Measurements from ENCODE around the gene VPS26A. TPM values are rescaled to one million over a fixed set of nuclear protein-coding genes. Genes with fewer than 3 reads are reported as not detected.

Gene VPS26A
- total and polyA plus RNA-seq, 8 donors, result 22.6 to 69.6 (median 34.0) TPM

- H3K9me3 ChIP-seq, result no peaks in the 10 kb centered on the region
- no peak for DNase-seq
- WGBS, 5 donors, result 46 to 54% (median 50%) methylated on average over 8 of the region's 8 CpGs
- peak overlapping the region in 3 of 4 donors; percentile 35 to 40 (median 35) for H3K4me3 ChIP-seq
- peaks cover 0 to 17% (median 4%) of the 10 kb centered on the region in 4 donors for H3K4me1 ChIP-seq
- no peak for TF ChIP-seq POLR2AphosphoS5 (IDR thresholded peaks at IDR 0.05)
- H3K36me3 ChIP-seq, result no peaks in the 10 kb centered on the region
- H3K27me3 ChIP-seq, result no peaks in the 10 kb centered on the region
- intact Hi-C loops (cut with DNase I; ENCODE audit: low total_unique reads), result no loop called here
- H3K27ac ChIP-seq, result peak overlapping the region; percentile 37 to 94 (median 83)
These were observed 32.8 kb upstream of the VPS26A start for GRCh38 chr10:69091143-69091651.

- TF ChIP-seq POLR2AphosphoS5 (IDR thresholded peaks at IDR 0.05) (peak in 2 of 3 donors; percentile 6 to 75), POLR2A (IDR thresholded peaks at IDR 0.05) (no peak), CTCF (IDR thresholded peaks at IDR 0.05) (peak in 5 of 7 experiments; percentile 56 to 83 (median 78)), EP300 (IDR thresholded peaks at IDR 0.05) (no peak)
- peak overlapping the region in 3 of 5 donors; percentile 37 to 48 (median 39) for H3K27ac ChIP-seq
- H3K36me3 ChIP-seq, result peaks cover 0 to 8% (median 3%) of the 10 kb centered on the region in 4 donors
- DNase-seq, result peak; percentile 88 to 93
- peaks cover 0 to 15% (median 4%) of the 10 kb centered on the region in 4 donors for H3K4me1 ChIP-seq
- peak overlapping the region in 2 of 4 donors; percentile 15 to 35 for H3K4me3 ChIP-seq
- H3K27me3 ChIP-seq, result no peaks in the 10 kb centered on the region
- intact Hi-C loops (cut with DNase I; ENCODE audit: low total_unique reads), result no loop called here
- WGBS, 5 donors, result 46 to 52% (median 47%) methylated on average over 17 of the region's 17 CpGs
- H3K9me3 ChIP-seq, result no peaks in the 10 kb centered on the region
These were observed 30.8 kb upstream of the VPS26A start for GRCh38 chr10:69092959-69093850.

GRCh38 chr10:69093933-69094332 is 30.0 kb upstream of the VPS26A start:
- no peaks in the 10 kb centered on the region for H3K27me3 ChIP-seq
- TF ChIP-seq POLR2AphosphoS5 (IDR thresholded peaks at IDR 0.05) (no peak), EP300 (IDR thresholded peaks at IDR 0.05) (no peak), POLR2A (IDR thresholded peaks at IDR 0.05) (no peak), CTCF (IDR thresholded peaks at IDR 0.05) (no peak)
- peak in 1 of 2 donors; percentile 28 for DNase-seq
- no peaks in the 10 kb centered on the region for H3K9me3 ChIP-seq
- peak overlapping the region in 1 of 5 donors; percentile 16 for H3K27ac ChIP-seq
- peaks cover 0 to 15% (median 4%) of the 10 kb centered on the region in 4 donors for H3K4me1 ChIP-seq
- intact Hi-C loops (cut with DNase I; ENCODE audit: low total_unique reads), result no loop called here
- H3K4me3 ChIP-seq, result peak overlapping the region in 1 of 4 donors; percentile 35
- WGBS, 5 donors, result 80 to 90% (median 85%) methylated on average over 1 of the region's 1 CpG
- H3K36me3 ChIP-seq, result peaks cover 0 to 14% (median 5%) of the 10 kb centered on the region in 4 donors

- no peak overlapping the region for H3K4me3 ChIP-seq
- H3K27me3 ChIP-seq, result no peaks in the 10 kb centered on the region
- no peak for DNase-seq
- peaks cover 0 to 29% (median 12%) of the 10 kb centered on the region in 4 donors for H3K36me3 ChIP-seq
- H3K4me1 ChIP-seq, result peaks cover 0 to 31% (median 4%) of the 10 kb centered on the region in 4 donors
- no peaks in the 10 kb centered on the region for H3K9me3 ChIP-seq
- intact Hi-C loops (cut with DNase I; ENCODE audit: low total_unique reads), result no loop called here
- no peak overlapping the region for H3K27ac ChIP-seq
- TF ChIP-seq EP300 (IDR thresholded peaks at IDR 0.05), result no peak
- TF ChIP-seq POLR2AphosphoS5 (IDR thresholded peaks at IDR 0.05), result no peak
- no peak for TF ChIP-seq POLR2A (IDR thresholded peaks at IDR 0.05)
- no peak for TF ChIP-seq CTCF (IDR thresholded peaks at IDR 0.05)
- 53 to 75% (median 68%) methylated on average over 2 of the region's 2 CpGs for WGBS, 5 donors
These were observed 27.9 kb upstream of the VPS26A start for GRCh38 chr10:69096045-69096444.

Data from stomach (tissue), 9 donors.